ENCODE results near the gene CAPN7.

- TF ChIP-seq CTCF (IDR thresholded peaks at IDR 0.05; ENCODE audit: low read length) (no peak), EZH2phosphoT487 (IDR thresholded peaks at IDR 0.05; ENCODE audit: low read length) (no peak), EZH2 (optimal IDR thresholded peaks at IDR 0.05; ENCODE audit: low read depth, low read length) (no peak)
These were observed 82.4 kb downstream of the CAPN7 start for GRCh38 chr3:15288331-15289035.
